ENCODE measurements around the gene RPS15.
"Not testable (repeated sequence)": the region's sequence is repeated elsewhere in the genome, so short reads cannot be mapped to it uniquely, and the experiment has no call there.

RPS15 gene

DNA sequence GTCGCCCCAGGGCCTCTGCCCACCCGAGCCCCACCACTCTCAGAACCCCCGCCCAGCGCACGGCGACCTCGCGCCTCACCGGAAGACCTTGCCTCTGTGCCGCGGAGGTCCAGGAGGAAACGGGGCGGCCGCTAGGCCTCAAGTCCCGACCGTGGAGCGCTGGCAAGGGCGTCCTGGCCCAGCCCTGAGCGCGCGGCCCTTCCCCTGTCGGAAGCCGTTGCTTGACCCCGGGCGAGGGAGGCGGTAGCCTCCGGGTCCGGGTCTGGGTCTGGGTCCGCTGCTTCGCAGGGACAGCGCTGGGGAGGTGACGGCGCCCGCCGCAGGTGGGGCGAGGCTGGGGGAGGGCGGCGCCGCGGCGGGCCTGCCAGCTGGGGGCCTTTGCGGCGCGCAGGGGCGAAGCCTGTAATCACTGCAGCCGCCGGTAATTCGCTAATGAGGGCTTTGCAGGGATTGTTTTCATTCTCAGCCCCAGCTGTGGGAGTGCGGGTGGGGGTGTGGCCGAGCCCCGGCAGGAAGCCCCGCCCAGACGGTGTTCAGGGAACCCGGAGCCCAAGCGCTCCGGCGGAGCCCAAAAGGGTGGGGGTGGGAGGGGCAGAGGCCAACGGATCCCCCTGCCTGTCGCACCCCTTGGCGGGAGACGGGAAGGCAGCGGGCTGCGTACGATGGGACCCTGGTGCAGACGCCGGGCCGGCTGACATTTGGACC lies 32.3 kb downstream of the RPS15 start:
- DNase-seq (ENCODE audit: low spot score), result peak; percentile 95

DNA sequence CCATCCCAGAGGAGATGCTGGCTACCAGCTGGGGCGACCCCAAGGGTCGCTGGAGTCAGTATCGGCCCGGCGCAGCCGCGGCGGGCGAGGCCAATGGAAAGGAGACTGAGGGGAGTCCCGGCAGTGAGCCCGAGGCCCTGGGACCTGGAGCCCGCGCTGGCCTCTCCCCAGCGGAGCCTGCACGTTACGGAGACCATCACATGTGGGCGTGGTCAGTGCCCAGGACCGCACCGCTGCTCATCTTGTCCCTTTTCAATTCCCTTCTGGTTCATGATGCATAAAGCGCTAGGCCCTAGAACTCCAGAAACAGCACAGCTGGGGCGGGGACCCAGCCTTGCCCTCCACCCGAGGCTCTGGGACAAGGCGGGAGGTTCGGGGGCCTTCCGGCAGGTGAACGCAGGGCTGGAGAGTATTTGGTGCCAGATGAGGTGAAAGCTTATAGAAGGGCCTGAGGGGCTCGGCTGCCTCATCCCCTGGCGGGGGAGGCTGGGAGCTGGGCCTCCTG lies 32.9 kb downstream of the RPS15 start:
- peak; percentile 89 for DNase-seq (ENCODE audit: low spot score)

DNA sequence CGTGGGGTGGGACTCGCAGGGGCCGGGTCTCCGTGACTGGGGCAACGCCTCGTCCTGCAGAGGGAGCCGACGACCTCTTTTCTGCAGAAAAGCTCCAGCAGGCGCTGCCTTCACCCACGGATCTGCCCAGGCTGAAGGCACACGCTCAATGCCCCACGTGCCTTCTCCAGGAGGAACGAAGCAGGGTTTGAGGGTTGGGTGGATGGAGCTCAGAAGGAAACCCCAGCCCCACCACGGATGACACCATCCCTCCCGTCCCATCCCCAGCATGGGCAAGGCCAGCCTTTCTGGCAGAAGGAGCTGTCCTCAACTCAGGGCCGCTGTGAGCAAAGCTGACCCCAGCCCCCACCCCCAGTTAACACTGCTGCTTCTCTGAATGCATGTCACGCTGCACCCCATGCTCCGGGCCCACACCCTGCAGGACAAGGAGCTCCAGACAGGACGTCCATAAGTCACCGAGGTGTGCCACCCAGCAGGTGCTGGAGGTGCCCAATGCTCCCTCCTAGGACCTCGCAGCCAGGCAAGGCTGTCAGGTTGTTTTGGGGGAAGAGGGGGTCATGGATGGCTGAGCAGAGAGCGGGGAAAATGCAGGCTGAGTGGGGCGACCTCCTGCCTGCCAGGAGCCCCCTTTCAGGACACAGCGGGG lies 33.4 kb downstream of the RPS15 start:
- no peak for DNase-seq (ENCODE audit: low spot score)

DNA sequence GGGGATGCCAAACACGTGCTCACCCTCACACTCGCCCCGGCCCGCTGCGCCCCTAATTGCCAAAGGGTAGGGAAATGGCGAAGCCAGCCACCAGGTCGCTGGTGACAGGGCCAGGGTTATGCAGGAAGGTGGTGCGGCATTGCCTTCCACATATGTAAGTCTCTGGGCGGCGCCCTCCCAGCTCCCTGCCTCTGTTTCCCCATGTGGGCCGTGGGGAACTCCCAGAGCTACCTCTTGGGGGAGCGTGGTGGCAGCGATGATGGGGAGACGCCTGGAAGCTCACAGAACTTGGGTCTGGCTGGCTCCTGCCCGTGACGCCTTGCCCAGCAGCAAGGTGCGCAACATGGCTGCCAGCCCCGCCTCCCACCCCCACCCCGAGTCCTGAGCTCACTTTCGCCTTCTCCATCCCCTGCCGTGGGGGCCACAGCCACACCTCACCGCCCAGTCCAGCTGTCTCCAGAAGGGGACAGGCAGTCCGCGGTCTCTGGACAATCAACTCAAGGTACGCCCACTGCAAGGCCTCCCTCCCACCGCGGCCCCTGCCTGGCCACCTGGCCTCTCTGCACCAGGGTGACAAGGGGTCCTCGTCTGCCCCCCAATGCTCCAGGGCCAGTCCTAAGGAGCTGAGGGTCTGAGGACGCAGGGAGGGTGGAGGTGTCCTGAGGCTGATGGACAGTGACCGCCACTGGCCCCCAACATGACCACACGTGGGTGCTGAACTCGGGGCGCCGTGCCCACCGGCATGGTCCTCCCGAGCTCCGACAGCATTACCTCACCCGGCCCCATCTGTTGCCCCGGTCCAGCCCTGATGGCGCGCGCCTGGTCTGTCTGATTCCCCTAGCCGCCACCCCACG lies 34.3 kb downstream of the RPS15 start:
- no peak for DNase-seq (ENCODE audit: low spot score)

DNA sequence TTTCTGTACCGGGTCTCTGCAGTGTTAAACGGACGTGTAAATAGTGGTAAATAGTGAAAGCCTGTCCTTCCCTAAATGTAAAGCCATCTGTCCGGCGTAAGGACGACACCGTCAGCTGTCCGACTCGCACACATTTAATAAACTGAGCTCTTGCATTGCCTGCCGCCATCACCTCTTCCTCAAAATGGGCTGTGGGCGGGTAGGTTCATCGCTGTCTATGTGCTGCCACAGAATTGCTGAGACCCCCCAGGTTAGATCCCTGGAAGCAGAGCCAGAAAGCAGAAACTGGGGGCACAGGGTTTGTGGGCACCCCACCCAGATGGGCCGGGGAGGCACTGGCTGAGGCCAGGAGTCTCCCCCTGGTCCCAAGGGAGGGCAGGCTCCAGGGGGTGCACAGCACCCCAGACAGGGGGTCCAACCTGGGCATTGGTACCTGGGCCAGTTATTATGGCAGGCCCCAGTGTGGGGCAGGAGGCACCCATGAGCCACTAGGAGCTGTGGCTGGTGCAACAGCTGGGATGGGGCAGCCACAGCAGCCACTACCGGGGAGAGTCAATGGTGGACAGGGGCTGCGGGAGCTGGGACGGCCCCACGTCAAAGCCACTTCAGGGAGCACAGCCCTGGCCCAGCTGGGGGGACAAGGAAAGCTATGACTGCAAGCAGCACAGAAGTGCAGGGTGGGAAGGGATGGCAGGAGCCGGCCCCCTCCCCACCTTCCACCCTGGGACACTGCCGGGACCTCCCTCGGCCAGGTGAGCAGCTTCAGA lies 35.1 kb downstream of the RPS15 start:
- no peak for DNase-seq (ENCODE audit: low spot score)

DNA sequence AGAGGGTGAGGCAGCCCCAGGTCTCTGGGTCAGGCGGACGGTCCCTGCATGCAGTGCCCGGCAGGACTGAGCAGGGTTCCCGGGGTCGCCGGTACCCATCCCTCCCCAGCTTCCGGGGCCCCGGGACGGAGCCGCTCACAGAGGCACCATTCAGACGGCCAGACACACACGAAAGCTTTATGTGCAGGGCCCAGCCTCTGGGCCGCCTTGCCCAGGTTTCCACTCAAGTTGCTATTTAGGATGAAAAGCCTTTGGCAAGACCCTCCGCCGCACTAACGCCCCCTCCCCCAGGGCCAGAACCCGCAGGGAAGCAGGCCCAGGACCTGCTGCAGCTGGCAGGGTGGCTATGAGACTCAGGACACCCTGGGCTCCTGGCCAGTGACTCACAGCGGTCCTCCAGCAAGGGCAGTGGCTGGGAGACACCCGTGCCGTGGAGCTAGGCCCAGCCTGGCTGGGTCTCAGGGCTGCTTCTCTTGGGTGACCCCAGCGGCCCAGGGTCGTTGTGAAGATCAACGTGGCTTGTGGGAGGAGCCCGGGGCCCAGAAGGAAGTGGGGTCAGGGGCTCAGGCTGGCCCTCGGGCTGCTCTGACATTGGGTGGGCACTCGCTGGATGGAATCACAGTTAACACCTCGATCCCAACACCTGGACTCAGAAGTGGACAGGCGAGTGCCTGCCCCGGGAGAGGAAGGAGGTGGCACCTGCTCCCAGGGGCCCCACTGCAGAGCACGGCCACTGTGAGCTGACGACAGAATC lies 36.0 kb downstream of the RPS15 start:
- DNase-seq (ENCODE audit: low spot score), result no peak

DNA sequence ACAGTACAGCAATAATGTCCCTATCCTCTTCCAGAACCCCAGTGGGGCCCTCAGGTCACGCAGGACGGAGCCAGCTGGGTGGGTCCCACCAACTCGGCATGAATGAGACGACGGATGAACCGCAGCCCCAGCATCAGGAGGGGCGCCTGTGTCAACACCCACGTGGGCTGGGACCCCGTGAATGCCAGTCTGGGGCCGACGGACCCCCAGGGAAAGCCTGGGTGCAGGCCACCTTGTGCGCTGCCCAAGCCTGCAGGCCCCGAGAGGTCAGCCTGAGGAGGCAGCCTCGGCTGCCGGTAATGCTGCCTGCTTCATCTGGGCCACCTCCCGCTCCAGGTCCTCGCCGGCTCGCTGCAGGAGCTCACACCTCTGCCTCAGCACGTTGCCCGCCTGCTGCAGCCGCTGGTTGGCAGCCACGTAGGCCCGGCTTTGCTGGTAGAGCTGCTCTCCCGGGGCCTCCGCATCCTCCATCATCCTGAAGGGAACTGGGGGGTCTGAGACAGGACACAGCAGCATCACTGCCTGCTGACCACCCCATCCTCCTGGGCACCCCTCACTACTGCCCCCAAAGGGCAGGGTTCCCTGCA lies 36.7 kb downstream of the RPS15 start:
- no peak for DNase-seq (ENCODE audit: low spot score)

DNA sequence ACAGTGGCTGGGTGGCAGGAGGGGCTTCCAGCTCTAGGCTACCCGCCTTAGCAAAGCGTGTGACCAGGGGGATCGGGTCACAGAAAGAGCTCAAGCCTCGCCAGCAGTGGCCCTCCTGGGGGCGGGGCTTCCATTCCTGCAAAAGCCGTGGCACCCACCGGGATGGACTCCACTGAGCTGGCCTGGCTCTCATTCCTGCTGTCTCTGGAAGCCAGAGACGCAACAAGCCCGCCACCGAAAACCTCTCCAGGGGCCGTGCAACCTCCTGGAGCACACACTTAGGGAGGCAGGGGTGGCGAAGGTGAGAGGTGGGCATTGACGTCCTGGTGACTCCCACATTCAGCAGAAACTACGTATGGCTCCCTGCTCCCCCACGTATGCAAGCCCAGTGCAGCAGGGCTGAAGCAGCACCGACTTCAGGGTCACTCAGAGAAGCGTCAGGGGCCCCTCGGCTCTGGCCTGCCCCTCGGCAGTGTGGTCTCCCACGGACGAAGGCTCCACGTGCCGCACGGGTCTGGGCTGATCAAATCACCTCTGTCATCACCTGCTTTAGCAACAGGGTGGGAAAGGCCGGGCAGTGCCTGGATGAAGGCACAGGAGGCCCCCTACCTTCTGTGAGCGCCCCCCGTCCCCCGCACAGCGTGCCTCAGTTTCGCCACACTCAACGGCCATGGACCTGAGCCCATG lies 37.7 kb downstream of the RPS15 start:
- DNase-seq (ENCODE audit: low spot score), result no peak

DNA sequence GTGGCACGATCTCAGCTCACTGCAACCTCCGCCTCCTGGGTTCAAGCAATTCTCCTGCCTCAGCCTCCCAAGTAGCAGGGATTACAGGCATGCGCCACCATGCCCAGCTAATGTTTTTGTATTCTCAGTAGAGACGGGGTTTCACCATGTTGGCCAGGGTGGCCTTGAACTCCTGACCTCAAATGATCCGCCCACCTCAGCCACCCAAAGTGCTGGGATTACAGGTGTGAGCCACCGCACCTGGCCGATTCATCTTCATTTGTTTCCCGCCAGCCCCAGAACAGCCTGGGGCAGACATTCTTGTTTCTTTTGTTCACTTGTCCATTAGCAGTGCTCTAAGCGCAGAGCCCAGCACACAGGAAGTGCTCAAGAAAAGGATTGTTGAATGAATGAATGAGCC lies 38.9 kb downstream of the RPS15 start:
- not testable (repeated sequence) for DNase-seq (ENCODE audit: low spot score)

DNA sequence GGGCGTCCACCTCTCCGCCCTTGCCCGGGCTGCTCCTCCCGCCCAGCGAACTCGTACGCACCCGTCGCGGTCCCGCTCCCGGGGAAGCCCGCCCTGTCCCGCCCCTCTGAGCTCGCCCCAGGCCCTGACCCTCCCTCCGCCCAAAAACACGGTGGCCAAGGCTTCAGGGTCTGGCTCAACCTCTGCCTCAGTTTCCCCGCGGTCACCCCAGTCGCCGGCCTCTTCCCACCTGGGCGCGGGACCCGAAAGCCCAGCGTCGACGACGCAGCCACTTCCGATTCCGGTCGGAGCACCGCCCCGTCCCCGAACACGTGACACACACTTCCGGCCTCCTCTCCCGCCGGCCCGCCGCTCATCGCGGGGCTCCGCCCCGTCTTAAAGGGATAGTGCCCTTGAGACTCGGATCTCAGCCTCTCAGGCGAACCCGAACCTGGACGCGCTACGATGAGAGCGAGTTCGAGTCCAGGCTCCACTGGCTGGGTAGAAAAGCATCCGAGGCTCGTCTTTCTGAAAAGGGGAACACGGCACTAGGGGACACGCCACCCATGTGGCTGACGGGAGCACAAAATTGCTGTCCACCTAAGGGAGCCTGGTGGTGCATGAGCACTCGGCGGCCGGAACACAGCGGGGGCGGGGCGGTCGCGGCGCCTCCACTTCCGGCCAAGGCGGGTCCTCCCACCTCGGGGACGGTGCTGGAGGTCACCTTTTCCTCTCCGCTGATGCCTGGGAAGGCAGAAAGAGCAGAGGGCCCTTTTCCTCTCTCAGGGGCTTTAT lies 40.9 kb downstream of the RPS15 start, which contains the start of gene C19orf25:
TSS of gene C19orf25 (minus strand) at position 282 of the 774 bp plus-strand sequence. CDS start 312 bp downstream, outside the sequence.
- peak; percentile 99 for DNase-seq (ENCODE audit: low spot score)

DNA sequence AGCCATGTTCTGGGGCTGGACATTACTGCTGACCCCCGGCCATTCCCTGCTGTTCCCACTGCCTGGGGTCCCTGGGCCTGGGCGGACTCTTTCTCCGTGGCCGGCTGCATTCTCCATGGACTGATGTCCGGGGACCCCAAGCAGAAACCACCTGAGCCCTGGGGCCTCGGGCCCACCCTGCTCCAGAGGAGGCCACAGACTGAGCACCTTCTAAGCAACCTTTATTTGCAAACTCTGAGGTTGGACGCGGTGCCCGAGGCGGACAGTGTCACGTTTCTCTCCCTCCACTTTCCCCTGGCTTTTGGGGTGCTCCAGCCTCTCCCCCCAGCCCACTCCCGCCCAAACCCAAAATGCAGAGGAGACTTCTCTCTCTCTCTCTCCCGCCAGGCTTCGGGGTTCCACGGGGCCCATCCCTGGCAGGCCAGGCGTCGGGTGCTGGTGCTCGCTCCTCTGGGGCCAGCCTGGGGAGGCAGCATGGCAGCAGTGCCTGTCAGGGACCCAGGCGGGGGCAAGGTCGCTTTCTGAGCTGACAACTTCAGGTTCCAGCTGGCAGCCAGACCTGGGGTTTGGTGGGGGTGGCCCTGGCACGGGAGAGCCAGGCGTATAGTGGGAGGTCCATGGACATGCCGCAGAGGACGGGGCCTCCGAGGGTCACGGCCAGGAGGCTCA lies 43.2 kb downstream of the RPS15 start:
- no peak for DNase-seq (ENCODE audit: low spot score)

DNA sequence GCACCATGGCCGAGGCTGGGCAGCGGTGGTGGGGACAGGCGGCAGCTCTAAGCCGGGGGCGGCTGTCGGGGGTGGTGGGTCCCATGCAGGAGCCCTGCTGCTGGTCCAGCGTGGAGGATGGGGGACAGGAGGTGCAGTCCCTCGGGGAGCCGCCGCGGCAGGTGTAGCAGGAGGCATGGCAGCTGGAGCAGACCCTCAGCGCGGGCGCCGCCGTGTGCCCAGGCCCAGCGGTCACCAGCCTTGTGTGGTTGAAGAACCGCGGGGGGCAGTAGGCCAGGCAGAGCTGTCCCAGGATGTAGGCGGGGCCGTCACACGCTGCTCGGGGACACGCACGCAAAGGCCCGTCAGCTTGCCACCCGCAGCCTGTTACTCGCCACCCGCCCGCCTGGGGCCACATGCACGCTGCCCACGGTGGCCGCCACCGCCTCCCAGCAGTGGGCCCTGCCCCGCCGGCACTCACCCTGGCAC lies 43.7 kb downstream of the RPS15 start:
- DNase-seq (ENCODE audit: low spot score), result no peak

DNA sequence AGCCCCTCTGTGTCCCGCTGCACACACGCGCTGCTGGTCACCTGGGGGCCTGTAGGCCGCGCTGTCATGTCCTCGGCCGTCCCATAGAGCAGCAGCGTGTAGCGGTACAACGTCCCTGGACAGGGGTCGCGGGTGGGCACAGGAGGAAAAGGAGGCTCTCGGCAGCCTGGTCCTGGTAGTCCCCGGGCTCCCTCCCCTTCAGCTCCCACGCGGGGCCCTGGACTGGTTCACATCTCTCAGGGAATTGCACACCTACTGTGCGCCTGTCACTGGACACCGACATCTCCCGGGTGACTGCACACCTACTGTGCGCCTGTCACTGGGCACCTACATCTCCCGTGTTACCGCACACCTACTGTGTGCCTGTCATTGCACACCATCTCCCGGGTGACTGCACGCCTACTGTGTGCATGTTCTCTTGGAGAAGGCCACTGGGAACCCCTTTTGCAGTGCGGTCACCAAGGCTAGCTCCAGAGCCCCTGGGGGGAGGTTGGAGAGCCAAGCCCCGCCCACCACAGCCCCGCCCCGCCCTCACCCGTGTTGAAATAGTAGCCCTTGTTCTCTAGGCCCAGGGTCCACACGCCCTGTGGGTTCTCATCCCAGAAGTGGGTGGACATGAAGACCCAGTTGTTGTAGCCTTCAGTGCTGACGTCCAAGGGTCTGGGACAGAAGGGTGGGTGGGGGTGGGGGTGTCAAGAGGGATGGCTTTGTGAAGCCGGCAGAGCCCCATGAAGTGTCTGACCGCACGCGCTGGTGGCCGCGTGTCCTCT lies 44.4 kb downstream of the RPS15 start:
- no peak for DNase-seq (ENCODE audit: low spot score)

DNA sequence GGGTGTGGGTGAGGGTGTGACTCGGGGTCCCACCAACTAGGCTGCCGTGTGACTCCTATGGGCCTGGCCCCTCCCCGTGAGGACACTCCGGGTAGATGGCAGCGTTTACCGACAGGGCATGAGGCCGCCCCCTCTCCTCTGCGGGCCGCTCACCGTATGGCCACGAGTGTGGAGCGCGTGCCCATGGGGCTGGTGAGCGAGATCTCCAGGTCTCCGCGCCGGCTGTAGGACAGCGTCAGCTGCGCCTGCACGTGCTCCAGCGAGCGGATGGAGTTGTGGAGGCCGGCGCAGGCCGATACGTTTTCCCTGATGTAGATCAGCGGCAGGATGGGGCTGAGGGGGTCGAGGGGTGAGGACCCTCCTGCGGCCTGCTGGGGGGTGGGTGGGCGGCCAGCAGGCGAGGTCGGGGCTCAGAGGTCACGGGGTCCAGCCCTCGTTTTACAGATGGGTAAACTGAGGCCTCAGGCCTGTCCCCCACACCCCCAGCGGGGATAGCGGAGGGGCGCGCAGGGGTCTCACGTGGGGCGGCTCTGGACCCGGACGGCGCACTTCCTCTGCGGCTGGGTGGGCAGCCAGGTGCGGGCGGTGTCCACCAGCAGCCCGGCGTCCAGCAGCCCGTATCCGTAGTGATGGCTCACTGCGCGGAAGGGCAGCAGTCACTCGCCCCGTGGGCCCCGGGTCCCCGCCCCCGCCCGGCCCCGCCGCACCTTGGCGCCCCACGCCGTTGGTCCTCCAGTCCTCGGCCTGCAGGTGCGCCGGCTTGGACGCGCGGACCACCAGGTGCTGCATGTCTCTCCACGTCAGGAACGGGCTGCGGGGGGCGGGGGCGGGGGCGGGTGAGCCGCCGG lies 45.2 kb downstream of the RPS15 start:
- no peak for DNase-seq (ENCODE audit: low spot score)

DNA sequence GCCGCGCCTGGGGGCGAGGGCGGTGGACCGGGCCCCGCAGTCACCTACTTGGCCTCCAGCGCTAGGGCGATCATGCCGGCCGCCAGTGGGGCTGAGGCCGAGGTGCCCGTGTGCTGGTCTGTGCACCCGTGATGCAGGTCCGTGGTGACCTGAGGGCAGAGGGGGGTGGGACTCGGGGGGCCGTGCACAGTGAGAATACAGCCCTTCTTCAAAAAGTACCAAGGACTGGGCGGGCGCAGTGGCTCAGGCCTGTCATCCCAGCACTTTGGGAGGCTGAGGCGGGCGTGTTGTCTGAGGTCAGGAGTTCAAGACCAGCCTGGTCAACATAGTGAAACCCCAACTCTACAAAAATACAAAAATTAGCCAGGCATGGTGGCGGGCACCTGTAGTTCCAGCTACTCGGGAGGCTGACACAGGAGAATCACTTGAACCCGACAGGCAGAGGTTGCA lies 45.8 kb downstream of the RPS15 start:
- DNase-seq (ENCODE audit: low spot score), result no peak

DNA sequence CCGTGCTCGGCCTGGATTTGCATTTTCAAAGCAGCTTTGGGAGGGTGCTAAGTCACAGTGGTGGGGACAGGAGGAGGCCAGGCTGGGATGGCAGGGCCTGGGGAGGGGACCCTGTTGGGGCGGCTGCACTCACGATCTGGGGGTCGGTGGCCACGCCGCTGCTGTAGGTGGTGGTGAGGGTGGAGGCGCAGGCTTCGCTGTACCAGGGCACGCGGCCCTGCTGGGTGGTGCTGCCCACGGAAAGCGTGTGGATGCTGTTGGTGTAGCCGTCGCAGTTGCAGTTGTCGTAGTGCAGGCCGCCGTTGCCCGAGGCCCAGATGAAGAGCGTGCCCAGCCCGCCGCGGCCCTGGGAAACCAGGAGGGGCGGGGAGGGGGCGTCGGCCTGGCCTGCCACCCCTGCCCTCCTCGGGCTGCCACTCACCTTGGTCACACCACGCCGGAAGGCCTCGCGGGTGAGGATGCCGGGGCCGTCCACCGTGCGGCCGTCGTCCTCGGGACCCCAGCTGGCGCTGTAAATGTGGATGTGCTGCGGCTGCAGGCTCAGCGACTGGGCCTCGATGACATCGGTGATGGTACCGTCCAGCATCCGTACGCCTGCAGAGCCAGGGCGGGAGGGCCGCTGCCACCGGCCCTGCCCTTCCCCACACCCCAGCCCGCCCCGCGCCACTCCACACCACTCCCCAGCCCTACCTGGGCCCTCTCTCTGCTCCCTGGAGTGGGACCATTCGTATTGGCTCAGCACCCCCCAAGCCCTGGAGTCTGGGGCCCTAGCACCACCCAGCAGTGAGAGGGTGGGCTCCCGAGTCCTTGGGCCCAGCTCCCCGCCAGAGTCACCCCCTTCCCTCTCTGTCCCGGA lies 48.8 kb downstream of the RPS15 start:
- DNase-seq (ENCODE audit: low spot score), result no peak

Measured in HuH-7.5 (cell line).